ENCODE data around the gene SYCE1L.
A peak's percentile ranks its signal among the peaks of the same experiment; 100 is the strongest.
"Not testable (repeated sequence)": the region's sequence is repeated elsewhere in the genome, so short reads cannot be mapped to it uniquely, and the experiment has no call there.

SYCE1L gene

DNA sequence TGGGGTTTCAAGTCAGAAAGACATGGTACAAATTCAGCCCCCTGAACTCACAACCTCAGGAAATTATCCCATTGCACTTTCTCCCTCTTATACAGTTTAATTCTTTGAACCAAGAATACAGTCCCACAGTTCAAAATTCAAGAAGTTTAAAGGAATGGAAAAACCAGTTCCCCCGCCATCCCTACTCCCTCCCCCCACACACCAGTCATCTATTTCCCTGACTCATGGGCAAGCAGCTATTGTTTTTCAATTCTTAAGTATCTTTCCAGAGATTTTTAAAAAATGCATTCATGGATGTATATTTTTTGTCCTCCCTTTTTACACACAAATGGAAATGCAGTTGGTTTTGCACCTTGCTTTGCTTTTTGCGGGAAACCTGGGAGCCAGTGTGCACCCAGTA is 7.3 kb downstream of the SYCE1L start:
- no peak for DNase-seq

DNA sequence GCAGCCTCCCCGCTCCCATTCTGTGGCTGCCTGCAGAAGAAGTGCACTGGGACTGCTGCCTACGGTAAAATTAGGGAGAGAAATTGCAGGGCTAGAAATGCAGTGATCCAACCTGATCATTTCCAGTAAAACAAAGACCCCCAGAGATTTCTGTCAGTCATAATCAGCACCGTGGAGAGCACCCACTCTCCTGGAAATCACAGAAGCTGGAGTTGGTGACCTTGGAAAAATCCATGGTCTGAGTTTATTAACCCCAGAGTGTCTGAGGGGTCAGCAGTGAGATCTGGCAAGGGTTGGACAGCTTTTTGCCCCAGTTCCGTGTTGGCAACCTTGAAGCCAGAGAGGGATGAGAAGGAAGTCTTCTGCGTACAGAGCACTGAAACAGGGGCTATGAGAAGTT is 7.8 kb downstream of the SYCE1L start:
- no peak for DNase-seq

GRCh38 chr16:77208382-77208781 is 9.2 kb downstream of the SYCE1L start:
- DNase-seq = no peak

DNA sequence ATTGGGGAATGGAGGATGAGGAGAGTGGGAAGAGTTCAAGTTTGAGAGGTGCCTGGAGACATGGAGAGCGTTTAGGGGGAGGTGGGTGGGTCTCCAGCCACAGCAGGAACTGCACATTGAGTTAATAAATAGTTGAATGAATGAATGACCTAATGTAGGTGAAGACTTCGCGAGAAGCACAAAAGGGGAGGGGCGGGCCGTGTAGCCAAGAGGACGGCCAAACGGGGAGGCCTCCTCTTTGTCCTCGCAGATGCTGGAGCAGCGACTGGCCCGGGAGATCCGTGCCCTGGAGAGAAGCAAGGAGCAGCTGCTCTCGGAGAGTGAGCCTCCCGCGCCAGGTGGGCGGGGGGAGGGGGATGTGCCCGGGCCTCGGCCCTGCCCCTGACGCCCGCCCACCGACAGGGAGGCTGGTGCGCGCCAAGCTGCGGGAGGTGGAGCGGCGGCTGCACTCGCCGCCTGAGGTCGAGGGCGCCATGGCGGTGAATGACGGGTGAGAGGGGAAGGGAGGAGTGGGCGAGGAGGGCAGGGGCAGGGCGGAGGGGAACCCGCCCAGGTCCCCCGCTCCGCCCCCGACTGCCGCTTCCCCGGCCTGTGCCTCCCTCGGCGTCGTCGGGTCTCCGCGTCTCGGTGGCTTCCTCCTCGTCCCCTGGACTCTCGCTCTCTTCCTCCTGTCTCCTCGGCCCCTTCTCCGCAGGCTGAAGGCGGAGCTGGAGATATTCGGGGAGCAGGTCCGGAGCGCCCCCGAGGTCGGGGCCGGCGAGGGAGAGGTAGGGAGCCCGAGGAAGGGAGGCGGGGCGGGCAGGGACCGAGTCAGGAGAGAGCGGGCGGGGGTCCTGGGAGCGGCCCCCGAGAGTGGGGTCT is 12.9 kb downstream of the SYCE1L start:
- DNase-seq = peak; percentile 92

- DNase-seq = peak; percentile 48
Observed at GRCh38 chr16:77212741-77213541, 13.7 kb downstream of the SYCE1L start.

- peak; percentile 20 for DNase-seq
Observed at GRCh38 chr16:77213542-77214106, 14.4 kb downstream of the SYCE1L start.

GRCh38 chr16:77214411-77215138 is 15.4 kb downstream of the SYCE1L start:
- no peak for DNase-seq

DNA sequence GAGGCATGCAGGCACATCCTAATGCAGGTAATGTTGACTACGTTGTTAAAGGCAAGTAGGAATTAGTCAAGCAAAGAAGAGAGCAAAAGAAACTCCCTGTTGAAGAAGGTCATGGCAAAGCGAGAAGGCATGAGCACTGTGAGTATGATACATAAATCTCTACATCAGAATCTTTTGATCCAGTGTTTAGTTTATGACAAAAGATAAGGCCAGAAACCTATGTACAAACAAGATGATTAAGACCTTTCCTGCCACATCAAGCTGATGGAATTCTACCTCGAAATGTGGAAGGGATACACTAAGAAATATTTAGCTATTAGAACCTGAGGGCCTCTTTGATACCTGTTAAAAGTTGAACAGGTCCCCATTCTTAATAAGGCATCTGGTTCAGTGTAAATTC is 20.2 kb downstream of the SYCE1L start:
- no peak for DNase-seq

DNA sequence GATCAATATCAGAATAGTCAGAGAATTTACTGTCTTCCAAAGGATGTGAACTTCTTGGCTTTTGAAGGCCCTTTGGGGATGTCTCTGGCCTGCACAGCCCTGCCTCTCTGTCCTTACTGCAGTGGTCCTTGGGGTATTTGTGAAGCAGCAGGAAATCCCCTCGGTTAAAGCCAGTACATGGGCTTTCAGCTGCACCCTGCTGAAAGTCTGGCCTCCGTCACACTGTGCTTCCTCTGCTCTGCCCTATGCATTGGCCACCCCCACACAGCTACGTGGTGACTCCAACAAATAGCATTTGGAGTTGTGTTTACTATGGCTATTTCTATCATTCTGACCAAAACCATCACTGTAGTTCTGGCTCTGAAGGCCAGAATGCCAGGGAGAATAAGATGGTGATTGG is 21.2 kb downstream of the SYCE1L start:
- no peak for DNase-seq

GRCh38 chr16:77221482-77221881 is 22.3 kb downstream of the SYCE1L start:
- DNase-seq = no peak

DNA sequence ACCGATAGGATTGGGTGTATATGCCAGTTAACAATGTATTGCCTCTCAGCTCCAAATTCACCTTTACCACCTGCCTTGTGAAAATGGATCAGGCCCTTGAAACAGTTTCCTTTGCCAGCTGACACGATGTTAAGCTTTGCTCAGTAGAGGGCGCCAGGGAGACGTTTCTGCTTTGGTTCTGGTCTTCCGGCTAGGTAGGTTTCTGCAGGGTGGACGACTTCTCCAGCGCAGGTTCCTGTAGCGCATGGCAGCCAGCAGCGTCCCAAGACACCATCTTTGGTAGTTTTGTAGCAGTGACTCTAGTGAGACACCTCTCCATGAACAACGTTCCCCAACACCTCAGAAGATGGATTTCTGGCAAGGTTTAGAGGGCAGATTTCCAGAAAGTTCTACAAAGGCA is 24.0 kb downstream of the SYCE1L start:
- no peak for DNase-seq

- no peak for DNase-seq
Observed at GRCh38 chr16:77225182-77225581, 26.0 kb downstream of the SYCE1L start.

DNA sequence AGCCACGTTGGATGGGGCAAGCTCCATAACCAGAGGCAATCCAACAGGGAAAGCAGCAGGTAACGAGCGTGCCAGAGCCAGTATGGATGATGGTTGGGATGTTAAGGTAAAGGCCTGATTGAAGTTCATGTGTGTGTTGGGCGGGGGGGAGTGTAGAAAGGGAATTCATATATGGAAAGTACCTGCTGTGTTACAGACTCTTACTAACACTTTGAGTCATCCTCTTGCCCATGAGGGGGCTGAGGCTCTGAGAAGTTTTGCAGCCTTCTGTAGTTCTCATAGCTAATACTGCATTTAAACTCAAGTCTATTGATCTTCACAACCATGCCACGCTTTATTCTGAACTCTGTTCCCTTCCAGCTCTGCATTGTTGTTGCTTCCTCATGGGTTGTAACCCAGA is 28.5 kb downstream of the SYCE1L start:
- no peak for DNase-seq

GRCh38 chr16:77231047-77231446 is 31.8 kb downstream of the SYCE1L start:
- DNase-seq = no peak

DNA sequence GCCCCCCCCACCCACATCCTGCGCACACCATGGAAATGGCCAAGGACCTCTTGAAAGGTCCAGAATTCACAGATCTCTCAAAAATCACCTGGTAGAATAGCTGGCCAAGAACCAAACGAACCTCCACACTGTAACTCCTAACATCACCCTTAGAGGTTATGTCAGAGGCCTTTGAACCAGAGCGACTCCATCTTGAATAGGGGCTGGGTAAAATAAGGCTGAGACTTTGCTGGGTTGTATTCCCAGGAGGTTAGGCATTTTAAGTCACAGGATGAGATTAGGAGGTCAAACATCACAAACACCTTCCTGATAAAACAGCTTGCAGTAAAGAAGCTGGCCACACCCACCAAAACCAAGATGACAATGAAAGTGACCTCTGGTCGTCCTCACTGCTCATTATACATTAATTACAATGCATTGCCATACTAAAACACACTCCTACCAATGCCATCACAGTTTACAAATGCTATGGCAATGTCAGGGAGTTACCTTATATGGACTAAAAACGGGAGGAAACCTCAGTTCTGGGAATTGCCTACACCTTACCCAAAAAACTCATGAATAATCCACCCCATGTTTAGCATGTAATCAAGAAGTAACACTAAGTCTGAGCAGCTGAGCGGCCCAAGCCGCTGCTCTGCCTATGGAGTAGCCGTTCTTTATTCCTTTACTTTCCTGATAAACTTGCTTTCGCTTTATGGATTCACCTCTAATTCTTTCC is 34.8 kb downstream of the SYCE1L start:
- DNase-seq = no peak

DNA sequence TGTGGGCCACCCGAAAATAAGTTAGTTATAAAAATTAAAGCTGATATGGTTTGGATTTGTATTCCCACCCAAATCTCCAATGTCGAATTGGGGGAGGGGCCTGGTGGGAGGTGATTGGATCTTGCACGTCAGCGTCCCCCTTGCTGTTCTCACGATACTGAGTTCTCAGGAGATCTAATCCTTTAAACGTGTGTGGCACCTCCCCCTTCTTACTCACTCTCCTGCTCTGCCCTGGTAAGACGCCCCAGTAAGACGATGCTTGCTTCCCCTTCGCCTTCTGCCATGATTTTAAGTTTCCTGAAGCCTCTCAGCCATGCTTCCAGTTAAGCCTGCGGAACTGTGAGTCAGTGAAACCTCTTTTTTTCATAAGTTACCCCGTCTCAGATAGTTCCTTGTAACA is 35.4 kb downstream of the SYCE1L start:
- DNase-seq = no peak

- DNase-seq = peak; percentile 88
Observed at GRCh38 chr16:77236063-77236511, 36.9 kb downstream of the SYCE1L start.

DNA sequence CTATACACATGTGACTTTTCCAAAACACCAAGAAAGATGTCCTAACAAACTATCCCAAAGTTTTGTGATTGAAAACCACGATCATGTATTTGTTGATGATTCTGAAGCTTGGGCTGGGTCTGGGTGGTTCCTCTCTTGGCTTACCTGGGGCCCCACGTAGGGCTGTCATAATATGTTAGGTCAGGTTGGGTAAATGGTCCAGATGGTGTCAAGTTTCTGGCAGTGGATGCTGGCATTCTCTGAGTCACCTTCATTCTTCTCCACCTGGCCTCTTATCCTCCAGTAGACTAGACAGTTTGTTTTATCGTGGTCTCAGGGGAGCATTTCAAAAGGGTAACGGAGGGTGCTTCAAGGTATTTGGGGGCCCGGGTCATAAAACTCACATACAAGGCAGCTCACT is 39.4 kb downstream of the SYCE1L start:
- DNase-seq = peak; percentile 47

DNA sequence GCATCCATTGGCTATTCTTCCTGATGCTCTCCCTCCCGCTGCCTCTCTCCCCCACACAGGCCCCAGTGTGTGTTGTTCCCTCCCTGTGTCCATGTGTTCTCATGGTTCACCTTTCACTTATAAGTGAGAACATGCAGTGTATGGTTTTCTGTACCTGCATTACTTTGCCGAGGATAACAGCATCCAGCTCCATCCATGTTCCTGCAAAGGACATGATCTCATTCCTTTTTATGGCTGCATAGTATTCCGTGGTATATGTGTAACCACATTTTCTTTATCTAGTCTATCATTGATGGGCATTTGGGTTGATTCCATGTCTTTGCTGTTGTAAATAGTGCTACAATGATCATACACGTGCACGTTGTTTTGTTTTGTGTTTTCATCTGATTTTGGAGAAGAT is 43.3 kb downstream of the SYCE1L start:
- not testable (repeated sequence) for DNase-seq

DNA sequence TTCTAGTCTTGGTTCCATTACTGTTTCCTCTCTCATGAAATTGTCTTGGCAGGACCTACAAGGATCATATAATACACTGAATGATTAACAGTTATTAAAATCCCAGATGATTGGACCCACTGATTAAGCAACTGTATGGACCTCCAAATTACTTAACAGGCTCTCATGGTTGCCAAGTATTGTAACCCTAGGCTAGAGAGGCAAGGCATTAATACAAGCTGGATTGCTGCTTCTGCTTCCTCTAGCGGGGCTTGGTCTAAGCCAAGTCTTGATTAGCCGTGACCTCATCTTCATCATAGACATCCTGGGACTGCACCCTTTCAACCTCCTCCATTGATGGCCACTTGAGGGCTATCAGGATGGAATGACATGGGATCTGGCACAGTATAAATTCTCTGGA is 46.9 kb downstream of the SYCE1L start:
- no peak for DNase-seq

- no peak for DNase-seq
Observed at GRCh38 chr16:77250400-77250799, 51.2 kb downstream of the SYCE1L start.

All from NCI-H345 (cell line).